WTC11 (cell line): Measurements from ENCODE around the gene KIAA0930.

Source experiments
- AFF4 ChIP-seq: sonication (generic); formaldehyde crosslinking; IDR thresholded peaks from 2 replicates; pipeline ENCODE4 v1.8.1; 2023; ENCODE audit warnings: mild to moderate bottlenecking, missing genetic modification reagents, borderline replicate concordance
- CTCF ChIP-seq: fragments of 200-600 bp; IDR thresholded peaks from 2 replicates; pipeline ENCODE4 v1.8.0; 2022; ENCODE audit warnings: antibody characterized with exemption
- E2F4 ChIP-seq: sonication (generic); formaldehyde crosslinking; IDR thresholded peaks from 2 replicates; pipeline ENCODE4 v1.8.1; 2022; ENCODE audit warnings: low read depth, mild to moderate bottlenecking, moderate library complexity, missing genetic modification reagents, borderline replicate concordance
- ETV6 ChIP-seq: sonication (generic); formaldehyde crosslinking; IDR thresholded peaks from 2 replicates; pipeline ENCODE4 v1.8.1; 2022; ENCODE audit warnings: mild to moderate bottlenecking, missing genetic modification reagents
- HMGA2 ChIP-seq: fragments of 250-450 bp; sonication (Bioruptor Pico); IDR thresholded peaks from 2 replicates; pipeline ENCODE4 v1.4.0; 2021; ENCODE audit warnings: mild to moderate bottlenecking, moderate library complexity
- SMAD3 ChIP-seq: sonication (generic); formaldehyde crosslinking; IDR thresholded peaks from 2 replicates; pipeline ENCODE4 v1.8.0; 2022; ENCODE audit warnings: missing genetic modification reagents, mild to moderate bottlenecking, borderline replicate concordance
- USF2 ChIP-seq: sonication (generic); formaldehyde crosslinking; IDR thresholded peaks from 2 replicates; pipeline ENCODE4 v1.8.1; 2023; ENCODE audit warnings: mild to moderate bottlenecking, missing genetic modification reagents, moderate library complexity
- ZBTB43 ChIP-seq: sonication (generic); formaldehyde crosslinking; IDR thresholded peaks from 2 replicates; pipeline ENCODE4 v1.8.1; 2023; ENCODE audit warnings: mild to moderate bottlenecking, missing genetic modification reagents
- ZNF138 ChIP-seq: sonication (generic); formaldehyde crosslinking; conservative IDR thresholded peaks from 2 replicates; pipeline ENCODE4 v1.8.1; 2022; ENCODE audit warnings: mild to moderate bottlenecking, moderate library complexity, missing genetic modification reagents

- TF ChIP-seq E2F4 (no peak), ZBTB43 (CRISPR knock-in tag) (no peak), ETV6 (CRISPR knock-in tag) (no peak), SMAD3 (no peak), USF2 (CRISPR knock-in tag) (no peak), CTCF (no peak), HMGA2 (CRISPR knock-in tag) (no peak), AFF4 (CRISPR knock-in tag) (no peak), ZNF138 (CRISPR knock-in tag) (no peak)
These were observed 29.7 kb downstream of the KIAA0930 start for GRCh38 chr22:45210991-45211390.
